ENCODE data around the gene GBE1.
"Not testable (repeated sequence)": the region's sequence is repeated elsewhere in the genome, so short reads cannot be mapped to it uniquely, and the experiment has no call there.

The GBE1 gene

DNA sequence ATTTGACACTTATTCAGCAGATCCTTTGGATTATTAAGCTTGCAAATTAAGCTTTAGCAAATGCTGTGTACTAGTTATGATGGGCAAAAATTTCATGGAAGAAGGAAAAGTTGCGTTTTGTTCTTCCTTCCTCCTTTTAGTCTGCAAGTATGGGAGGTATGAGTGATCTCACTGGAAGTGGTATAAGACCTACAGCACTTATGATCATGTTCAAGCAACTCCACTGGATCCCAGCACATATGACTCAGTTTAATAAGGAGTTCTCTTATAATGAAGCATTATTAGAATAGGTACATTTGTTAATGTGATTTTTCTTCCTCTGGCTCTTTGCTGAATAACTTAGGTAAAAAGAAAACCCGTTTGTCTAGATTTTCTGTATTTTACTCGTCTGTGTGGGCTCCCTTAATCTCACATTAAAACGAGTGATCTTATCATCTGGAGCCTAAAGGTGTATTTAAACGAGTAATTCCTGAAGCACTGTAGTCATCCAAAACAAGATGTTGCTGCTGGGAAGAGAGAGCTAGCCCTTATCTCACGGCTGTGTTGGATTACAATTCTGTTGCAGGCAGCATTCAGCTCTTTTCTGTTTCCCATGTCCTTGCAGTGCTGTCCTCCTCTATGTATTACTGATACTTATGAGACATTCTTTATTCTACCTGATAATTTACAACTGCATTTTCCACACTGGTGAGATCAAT is 264.9 kb downstream of the GBE1 start:
- Histone ChIP-seq H3K36me3 (ENCODE audit: control insufficient read depth in 1 of 2, insufficient read depth in 2 of 2, low read depth in 1 of 2, low read length in 2 of 2) (peaks cover 0 to 49% of the 10 kb centered on the region in 2 experiments), H3K14ac (ENCODE audit: low read length in 2 of 2) (no peak overlapping the region), H3K27me3 (ENCODE audit: control insufficient read depth in 1 of 2, insufficient read depth in 1 of 2, low read length in 2 of 2) (no peaks in the 10 kb centered on the region), H3K9ac (ENCODE audit: low read length) (no peak overlapping the region), H2BK120ac (ENCODE audit: low read depth, low read length) (no peak overlapping the region), H3K23ac (ENCODE audit: low read length in 2 of 2) (no peak overlapping the region), H2BK5ac (ENCODE audit: low read depth, low read length, poor library complexity, severe bottlenecking) (no peak overlapping the region), H3K18ac (ENCODE audit: low read depth in 1 of 2, low read length in 2 of 2) (no peak overlapping the region), H2BK12ac (ENCODE audit: low read length in 2 of 2) (no peak overlapping the region), H2AK5ac (ENCODE audit: low read length, severe bottlenecking) (no peak overlapping the region), H3K4me3 (ENCODE audit: insufficient read depth in 1 of 2, low read depth in 1 of 2, low read length in 2 of 2) (no peak overlapping the region), H2AFZ (ENCODE audit: low read depth, low read length) (no peak overlapping the region), H2BK15ac (ENCODE audit: low read depth, poor library complexity, severe bottlenecking) (no peak overlapping the region), H3K4me2 (ENCODE audit: low read length, poor library complexity, severe bottlenecking) (no peak overlapping the region), H3K4me1 (ENCODE audit: control insufficient read depth, insufficient read depth, low read depth, low read length) (no peaks in the 10 kb centered on the region), H3K4ac (ENCODE audit: low read depth in 1 of 2, low read length in 2 of 2) (no peak overlapping the region), H3K9me3 (ENCODE audit: control insufficient read depth, low read length) (no peaks in the 10 kb centered on the region), H3K79me1 (replicated peaks; ENCODE audit: low read length, poor library complexity, severe bottlenecking) (no peaks in the 10 kb centered on the region), H4K8ac (ENCODE audit: low read length) (no peak overlapping the region), H4K91ac (ENCODE audit: low read length) (no peak overlapping the region), H3K27ac (ENCODE audit: low read length, poor library complexity, severe bottlenecking) (no peak overlapping the region)
- WGBS: 94% methylated on average over 6 of the region's 6 CpGs
- DNase-seq: no peak

DNA sequence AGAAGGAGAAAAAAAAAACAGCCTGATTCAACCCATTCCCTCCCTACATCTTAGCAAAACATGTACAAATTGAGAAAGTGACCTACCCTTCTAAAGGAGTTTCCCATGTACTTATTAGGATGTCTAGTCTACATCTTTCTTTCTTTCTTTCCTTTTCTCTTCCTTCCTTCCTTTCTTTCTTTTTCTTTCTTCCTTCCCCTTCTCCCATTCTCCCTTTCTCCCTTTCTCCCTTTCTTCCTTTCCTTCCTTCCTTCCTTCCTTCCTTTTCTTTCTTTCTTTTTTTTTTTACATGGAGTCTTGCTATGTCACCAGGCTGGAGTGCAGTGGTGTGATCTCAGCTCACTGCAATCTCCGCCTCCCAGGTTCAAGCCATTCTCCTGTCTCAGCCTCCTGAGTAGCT is 269.0 kb downstream of the GBE1 start:
- not testable (repeated sequence) for H2BK12ac ChIP-seq (ENCODE audit: low read length in 2 of 2); H3K27ac ChIP-seq (ENCODE audit: low read length, poor library complexity, severe bottlenecking); H2BK15ac ChIP-seq (ENCODE audit: low read depth, poor library complexity, severe bottlenecking); H4K8ac ChIP-seq (ENCODE audit: low read length); H2BK5ac ChIP-seq (ENCODE audit: low read depth, low read length, poor library complexity, severe bottlenecking); H3K27me3 ChIP-seq (ENCODE audit: control insufficient read depth in 1 of 2, insufficient read depth in 1 of 2, low read length in 2 of 2); H3K23ac ChIP-seq (ENCODE audit: low read length in 2 of 2); H2AFZ ChIP-seq (ENCODE audit: low read depth, low read length); H3K4me2 ChIP-seq (ENCODE audit: low read length, poor library complexity, severe bottlenecking); H3K14ac ChIP-seq (ENCODE audit: low read length in 2 of 2); H3K79me1 ChIP-seq (replicated peaks; ENCODE audit: low read length, poor library complexity, severe bottlenecking); H2AK5ac ChIP-seq (ENCODE audit: low read length, severe bottlenecking); H2BK120ac ChIP-seq (ENCODE audit: low read depth, low read length); H3K4me1 ChIP-seq (ENCODE audit: control insufficient read depth, insufficient read depth, low read depth, low read length); H3K18ac ChIP-seq (ENCODE audit: low read depth in 1 of 2, low read length in 2 of 2); H4K91ac ChIP-seq (ENCODE audit: low read length); H3K9me3 ChIP-seq (ENCODE audit: control insufficient read depth, low read length); H3K4ac ChIP-seq (ENCODE audit: low read depth in 1 of 2, low read length in 2 of 2); DNase-seq
- peak overlapping the region; percentile 85 for H3K9ac ChIP-seq (ENCODE audit: low read length)
- H3K4me3 ChIP-seq (ENCODE audit: insufficient read depth in 1 of 2, low read depth in 1 of 2, low read length in 2 of 2): peak overlapping the region in 1 of 2 experiments; percentile 36
- peaks cover 0 to 55% of the 10 kb centered on the region in 2 experiments for H3K36me3 ChIP-seq (ENCODE audit: control insufficient read depth in 1 of 2, insufficient read depth in 2 of 2, low read depth in 1 of 2, low read length in 2 of 2)
- no CpG with 5 or more reads among the region's 1 CpG for WGBS

DNA sequence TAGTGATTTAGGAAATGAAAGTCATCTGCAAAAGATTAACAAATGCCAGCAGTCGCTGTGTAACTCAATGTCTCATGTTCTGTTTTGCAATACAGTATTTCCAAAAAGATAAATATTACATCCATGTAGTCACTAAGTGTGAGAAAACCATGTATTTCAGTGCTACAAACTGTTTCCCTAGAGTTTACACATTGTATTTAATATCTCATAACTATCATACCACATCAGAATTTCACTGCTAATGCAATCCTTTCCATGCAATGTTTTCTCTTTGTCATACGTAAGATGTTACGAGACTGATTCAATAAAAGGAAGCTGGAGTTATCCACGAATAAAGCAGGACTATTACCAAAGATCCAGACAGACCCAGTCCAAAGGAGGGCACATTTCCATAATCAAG is 269.4 kb downstream of the GBE1 start:
- no peak overlapping the region for H2AFZ ChIP-seq (ENCODE audit: low read depth, low read length)
- no peak overlapping the region for H3K18ac ChIP-seq (ENCODE audit: low read depth in 1 of 2, low read length in 2 of 2)
- H3K23ac ChIP-seq (ENCODE audit: low read length in 2 of 2): no peak overlapping the region
- no peak overlapping the region for H4K91ac ChIP-seq (ENCODE audit: low read length)
- no peak overlapping the region for H3K4ac ChIP-seq (ENCODE audit: low read depth in 1 of 2, low read length in 2 of 2)
- H2BK120ac ChIP-seq (ENCODE audit: low read depth, low read length): no peak overlapping the region
- peak overlapping the region in 1 of 2 experiments; percentile 36 for H3K4me3 ChIP-seq (ENCODE audit: insufficient read depth in 1 of 2, low read depth in 1 of 2, low read length in 2 of 2)
- WGBS: 94% methylated on average over 4 of the region's 4 CpGs
- H4K8ac ChIP-seq (ENCODE audit: low read length): no peak overlapping the region
- no peak overlapping the region for H2BK12ac ChIP-seq (ENCODE audit: low read length in 2 of 2)
- no peaks in the 10 kb centered on the region for H3K9me3 ChIP-seq (ENCODE audit: control insufficient read depth, low read length)
- peaks cover 0 to 51% of the 10 kb centered on the region in 2 experiments for H3K36me3 ChIP-seq (ENCODE audit: control insufficient read depth in 1 of 2, insufficient read depth in 2 of 2, low read depth in 1 of 2, low read length in 2 of 2)
- H3K4me1 ChIP-seq (ENCODE audit: control insufficient read depth, insufficient read depth, low read depth, low read length): no peaks in the 10 kb centered on the region
- no peaks in the 10 kb centered on the region for H3K27me3 ChIP-seq (ENCODE audit: control insufficient read depth in 1 of 2, insufficient read depth in 1 of 2, low read length in 2 of 2)
- peak; percentile 22 for DNase-seq
- H3K9ac ChIP-seq (ENCODE audit: low read length): peak overlapping the region; percentile 85
- H3K14ac ChIP-seq (ENCODE audit: low read length in 2 of 2): no peak overlapping the region
- no peak overlapping the region for H3K4me2 ChIP-seq (ENCODE audit: low read length, poor library complexity, severe bottlenecking)
- H2AK5ac ChIP-seq (ENCODE audit: low read length, severe bottlenecking): no peak overlapping the region
- H3K27ac ChIP-seq (ENCODE audit: low read length, poor library complexity, severe bottlenecking): no peak overlapping the region
- no peak overlapping the region for H2BK15ac ChIP-seq (ENCODE audit: low read depth, poor library complexity, severe bottlenecking)
- no peaks in the 10 kb centered on the region for H3K79me1 ChIP-seq (replicated peaks; ENCODE audit: low read length, poor library complexity, severe bottlenecking)
- H2BK5ac ChIP-seq (ENCODE audit: low read depth, low read length, poor library complexity, severe bottlenecking): no peak overlapping the region

DNA sequence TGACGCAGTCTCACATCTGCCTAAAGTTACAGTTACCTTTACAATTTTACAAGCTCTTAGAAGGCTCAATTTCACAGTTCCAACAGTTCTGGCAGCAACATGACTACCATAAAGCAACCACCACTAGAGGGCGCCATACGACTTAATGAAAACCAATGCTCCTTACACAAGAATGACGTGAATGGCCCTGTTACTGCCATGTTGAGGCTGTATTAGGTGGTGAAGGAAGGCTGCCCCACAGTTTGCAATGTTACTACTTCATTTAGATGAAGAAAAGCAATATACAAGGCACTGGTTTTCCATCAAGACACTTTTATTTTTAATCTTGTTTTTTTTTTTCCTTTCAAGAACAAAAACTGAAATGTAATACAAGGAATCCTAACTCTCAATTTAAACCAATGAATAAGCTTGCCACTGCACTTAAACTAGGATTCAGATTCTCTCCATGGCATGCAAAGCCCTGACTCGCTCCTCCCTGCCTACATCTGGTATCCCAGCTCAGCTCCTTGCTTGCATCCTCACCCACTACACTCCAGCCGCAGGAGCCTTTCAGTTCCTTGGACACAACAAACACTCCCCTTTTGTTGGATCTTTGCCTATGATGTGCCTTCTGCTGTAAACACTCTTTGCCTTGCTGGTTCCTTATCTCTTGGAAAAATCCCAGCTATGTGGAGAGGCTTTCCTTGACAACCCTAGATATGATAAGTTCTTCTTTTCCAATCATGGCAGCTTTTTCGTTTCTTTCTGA is 270.7 kb downstream of the GBE1 start:
- peak; percentile 88 for DNase-seq
- Histone ChIP-seq H2BK15ac (ENCODE audit: low read depth, poor library complexity, severe bottlenecking) (no peak overlapping the region), H3K79me1 (replicated peaks; ENCODE audit: low read length, poor library complexity, severe bottlenecking) (no peaks in the 10 kb centered on the region), H3K4me1 (ENCODE audit: control insufficient read depth, insufficient read depth, low read depth, low read length) (no peaks in the 10 kb centered on the region), H3K4ac (ENCODE audit: low read depth in 1 of 2, low read length in 2 of 2) (no peak overlapping the region), H2BK12ac (ENCODE audit: low read length in 2 of 2) (no peak overlapping the region), H3K18ac (ENCODE audit: low read depth in 1 of 2, low read length in 2 of 2) (peak overlapping the region in 1 of 2 experiments; percentile 59), H4K8ac (ENCODE audit: low read length) (no peak overlapping the region), H3K36me3 (ENCODE audit: control insufficient read depth in 1 of 2, insufficient read depth in 2 of 2, low read depth in 1 of 2, low read length in 2 of 2) (peaks cover 0 to 38% of the 10 kb centered on the region in 2 experiments), H3K9ac (ENCODE audit: low read length) (peak overlapping the region; percentile 85), H3K27ac (ENCODE audit: low read length, poor library complexity, severe bottlenecking) (no peak overlapping the region), H2AK5ac (ENCODE audit: low read length, severe bottlenecking) (no peak overlapping the region), H3K27me3 (ENCODE audit: control insufficient read depth in 1 of 2, insufficient read depth in 1 of 2, low read length in 2 of 2) (no peaks in the 10 kb centered on the region), H4K91ac (ENCODE audit: low read length) (no peak overlapping the region), H3K9me3 (ENCODE audit: control insufficient read depth, low read length) (no peaks in the 10 kb centered on the region), H3K4me2 (ENCODE audit: low read length, poor library complexity, severe bottlenecking) (no peak overlapping the region), H2BK5ac (ENCODE audit: low read depth, low read length, poor library complexity, severe bottlenecking) (no peak overlapping the region), H3K4me3 (ENCODE audit: insufficient read depth in 1 of 2, low read depth in 1 of 2, low read length in 2 of 2) (no peak overlapping the region), H2BK120ac (ENCODE audit: low read depth, low read length) (no peak overlapping the region), H3K23ac (ENCODE audit: low read length in 2 of 2) (no peak overlapping the region), H2AFZ (ENCODE audit: low read depth, low read length) (no peak overlapping the region), H3K14ac (ENCODE audit: low read length in 2 of 2) (no peak overlapping the region)
- 57% methylated on average over 4 of the region's 7 CpGs for whole genome bisulfite sequencing

Data from mesenchymal stem cell (in vitro differentiated cells and primary cell).